Keratinocyte (primary cell): ENCODE results near the gene FAM120C.

Experiments used
- EZH2 ChIP-seq: IDR thresholded peaks from one replicate; pipeline ENCODE4 v1.6.1; 2012; ENCODE audit warnings: inconsistent platforms, mild to moderate bottlenecking, low read length, moderate library complexity
- TF ChIP-seq, protein P1 (sequence below), 3 experiments: IDR thresholded peaks in 1 of 3; conservative IDR thresholded peaks in 1 of 3; optimal IDR thresholded peaks in 1 of 3; 2 replicates in 2 of 3; 3 replicates in 1 of 3; pipeline versions ENCODE3 to v1.5.1; 2011; ENCODE audit warnings: low read length in 3 of 3, mild to moderate bottlenecking in 3 of 3, moderate library complexity in 2 of 3, control low read depth in 1 of 3, inconsistent platforms in 1 of 3; ENCODE audit not compliant: insufficient read depth in 2 of 3; ENCODE audit errors: extremely low read depth in 1 of 3

GRCh38 chrX:54089191-54089590 is 93.9 kb downstream of the FAM120C start:
- TF ChIP-seq, protein P1, sequence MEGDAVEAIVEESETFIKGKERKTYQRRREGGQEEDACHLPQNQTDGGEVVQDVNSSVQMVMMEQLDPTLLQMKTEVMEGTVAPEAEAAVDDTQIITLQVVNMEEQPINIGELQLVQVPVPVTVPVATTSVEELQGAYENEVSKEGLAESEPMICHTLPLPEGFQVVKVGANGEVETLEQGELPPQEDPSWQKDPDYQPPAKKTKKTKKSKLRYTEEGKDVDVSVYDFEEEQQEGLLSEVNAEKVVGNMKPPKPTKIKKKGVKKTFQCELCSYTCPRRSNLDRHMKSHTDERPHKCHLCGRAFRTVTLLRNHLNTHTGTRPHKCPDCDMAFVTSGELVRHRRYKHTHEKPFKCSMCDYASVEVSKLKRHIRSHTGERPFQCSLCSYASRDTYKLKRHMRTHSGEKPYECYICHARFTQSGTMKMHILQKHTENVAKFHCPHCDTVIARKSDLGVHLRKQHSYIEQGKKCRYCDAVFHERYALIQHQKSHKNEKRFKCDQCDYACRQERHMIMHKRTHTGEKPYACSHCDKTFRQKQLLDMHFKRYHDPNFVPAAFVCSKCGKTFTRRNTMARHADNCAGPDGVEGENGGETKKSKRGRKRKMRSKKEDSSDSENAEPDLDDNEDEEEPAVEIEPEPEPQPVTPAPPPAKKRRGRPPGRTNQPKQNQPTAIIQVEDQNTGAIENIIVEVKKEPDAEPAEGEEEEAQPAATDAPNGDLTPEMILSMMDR (optimal IDR thresholded peaks at IDR 0.05 in 1 of 3, IDR thresholded peaks at IDR 0.05 in 1 of 3, conservative IDR thresholded peaks at IDR 0.05 in 1 of 3; ENCODE audit: extremely low read depth in 1 of 3, insufficient read depth in 2 of 3, low read length in 3 of 3), result no peak
- no peak for TF ChIP-seq EZH2
